ENCODE measurements around the gene CATSPERD. TPM values are rescaled to one million over a fixed set of nuclear protein-coding genes. Genes with fewer than 3 reads are reported as not detected.

Gene CATSPERD
- total and polyA plus RNA-seq, 9 of the 15 experiments (the other 6 are each of a cell fraction or from before 2014, with no cell fraction given), result not detected

- TF ChIP-seq AFF4 (CRISPR knock-in tag; IDR thresholded peaks at IDR 0.05) (peak; percentile 69; the same call in 1 of the 2 replicates), SIN3A (IDR thresholded peaks at IDR 0.05; ENCODE audit: borderline replicate concordance in 2 of 2, control insufficient read depth in 1 of 2, low read depth in 2 of 2, low read length in 2 of 2) (0 out of 4 replicates have a peak, but pooled peaks of 1 of the 2 experiments have one; percentile 24), CBX1 (IDR thresholded peaks at IDR 0.05; ENCODE audit: low read depth) (peak; percentile 76), GTF2A2 (tag; IDR thresholded peaks at IDR 0.05) (no peak), ZNF696 (CRISPR knock-in tag; conservative IDR thresholded peaks at IDR 0.05) (no peak), ARID4B (CRISPR knock-in tag; IDR thresholded peaks at IDR 0.05) (peak; percentile 44; the same call in 1 of the 2 replicates), TOE1 (IDR thresholded peaks at IDR 0.05; ENCODE audit: borderline replicate concordance) (no peak), TOE1 (CRISPR knock-in tag; IDR thresholded peaks at IDR 0.05; ENCODE audit: borderline replicate concordance, low read depth) (0 out of 2 replicates have a peak, but pooled peaks have one; percentile 29), CHD2 (IDR thresholded peaks at IDR 0.05; ENCODE audit: low read depth, low read length) (peak; percentile 28; the same call in 1 of the 2 replicates), PREB (CRISPR knock-in tag; IDR thresholded peaks at IDR 0.05) (0 out of 2 replicates have a peak, but pooled peaks have one; percentile 27), BCL6 (CRISPR knock-in tag; IDR thresholded peaks at IDR 0.05) (no peak), ZFX (CRISPR knock-in tag; IDR thresholded peaks at IDR 0.05) (peak; percentile 70), CEBPG (CRISPR knock-in tag; IDR thresholded peaks at IDR 0.05) (0 out of 2 replicates have a peak, but pooled peaks have one; percentile 13), CEBPG (tag; conservative IDR thresholded peaks at IDR 0.05 in 1 of 2, IDR thresholded peaks at IDR 0.05 in 1 of 2) (no peak), POLR2AphosphoS2 (IDR thresholded peaks at IDR 0.05; ENCODE audit: low read length) (peak; percentile 37), PCBP1 (IDR thresholded peaks at IDR 0.05; ENCODE audit: low read depth, low read length, poor library complexity, severe bottlenecking) (peak; percentile 7)
Observed at GRCh38 chr19:5691822-5692722, 28.4 kb upstream of the CATSPERD start (continued).

All from K562 (cell line).